Ecto neural progenitor cell (in vitro differentiated cells): ENCODE results near the gene CYP26A1.

Experiments used
- DNase-seq: peaks from one replicate; pipeline ENCODE4 v3.0.0-alpha.2; 2018; ENCODE audit warnings: low spot score

The CYP26A1 gene

GRCh38 chr10:93080350-93081046 lies 6.8 kb downstream of the CYP26A1 start:
- DNase-seq = peak; percentile 77

DNA sequence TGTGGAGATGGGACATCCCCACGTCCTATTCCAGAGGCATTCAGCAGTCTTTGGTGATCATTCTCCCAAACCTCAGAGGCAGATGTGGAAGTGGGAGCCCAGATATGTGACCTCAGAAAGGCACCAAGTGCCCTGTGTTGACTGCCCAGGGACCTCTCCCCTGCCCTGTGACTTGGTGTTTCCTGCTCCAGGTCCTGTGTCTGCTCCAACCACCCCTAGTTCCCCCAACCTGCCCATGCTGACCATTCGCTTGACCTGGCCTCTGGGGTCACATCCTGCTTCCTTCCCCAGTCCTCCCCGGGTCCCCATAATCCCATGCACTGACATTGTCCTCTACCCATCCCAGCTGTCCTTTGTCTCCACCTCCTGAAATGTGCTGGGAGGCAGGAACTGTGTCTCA lies 7.6 kb downstream of the CYP26A1 start:
- no peak for DNase-seq

DNA sequence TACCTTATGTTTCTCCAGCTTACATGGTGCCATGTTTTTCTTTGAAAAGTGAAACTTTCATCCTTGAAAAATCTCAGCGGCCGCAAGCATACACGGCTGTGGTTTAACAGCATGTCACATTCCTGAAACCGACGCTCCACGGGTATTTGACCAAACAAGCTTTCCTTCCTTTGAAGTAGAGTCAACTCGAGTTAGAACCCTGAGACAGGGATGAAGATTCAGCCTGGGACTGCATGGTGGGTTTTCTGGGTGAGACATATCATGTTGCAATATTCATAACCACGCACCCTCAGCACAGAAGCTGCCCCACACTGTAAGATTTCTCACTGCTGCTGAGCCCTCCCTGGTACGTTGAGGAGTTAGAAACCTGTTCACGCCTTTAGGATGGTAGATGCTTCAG lies 8.1 kb downstream of the CYP26A1 start:
- no peak for DNase-seq

GRCh38 chr10:93083743-93084539 lies 10.2 kb downstream of the CYP26A1 start:
- no peak for DNase-seq

DNA sequence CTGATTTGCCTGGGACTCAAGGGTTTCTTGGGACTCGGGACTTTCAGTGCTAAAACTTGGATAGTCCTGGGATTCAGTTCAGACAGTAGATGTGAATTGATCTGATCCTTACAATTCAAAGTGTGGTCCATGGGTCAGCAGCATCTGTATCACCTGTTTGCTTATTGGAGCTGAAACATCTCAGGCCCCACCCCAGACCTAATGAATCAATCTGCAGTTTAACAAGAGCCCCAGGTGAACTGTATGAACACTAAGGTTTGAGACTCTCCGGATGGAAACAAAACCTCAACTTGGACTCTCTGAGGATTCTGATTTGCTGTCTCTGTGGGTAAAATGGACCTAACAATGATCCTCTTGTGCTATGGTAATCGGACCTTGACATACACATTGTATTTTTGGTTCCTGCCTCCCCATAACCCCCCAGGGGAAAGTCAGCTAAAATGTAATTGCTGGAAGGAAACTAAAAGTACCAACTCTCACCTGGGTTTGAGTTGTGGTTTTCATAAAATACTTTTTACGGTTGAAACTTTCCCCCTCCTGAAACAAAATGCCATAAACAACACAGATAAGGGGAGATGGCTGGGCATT lies 11.7 kb downstream of the CYP26A1 start:
- DNase-seq = no peak

GRCh38 chr10:93086289-93086688 lies 12.6 kb downstream of the CYP26A1 start:
- no peak for DNase-seq

DNA sequence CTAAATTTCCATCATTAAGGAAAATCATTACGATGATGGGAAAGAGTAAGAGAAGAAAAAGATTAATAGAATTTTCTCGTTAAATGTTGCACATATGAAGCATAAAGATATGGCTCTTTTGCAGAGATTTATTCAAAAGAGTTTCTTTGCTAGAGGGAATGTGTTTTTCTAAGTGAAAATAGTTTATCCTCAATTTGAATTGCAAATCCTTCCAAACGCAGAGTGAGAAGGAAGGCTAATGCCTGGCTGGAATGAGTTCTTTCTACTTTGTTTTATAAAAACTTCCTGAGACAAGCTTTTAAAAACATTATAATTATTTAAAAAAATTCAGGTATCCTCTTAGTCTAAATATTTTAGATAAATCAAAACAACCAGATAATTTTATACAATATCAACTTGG lies 14.2 kb downstream of the CYP26A1 start:
- DNase-seq = no peak

DNA sequence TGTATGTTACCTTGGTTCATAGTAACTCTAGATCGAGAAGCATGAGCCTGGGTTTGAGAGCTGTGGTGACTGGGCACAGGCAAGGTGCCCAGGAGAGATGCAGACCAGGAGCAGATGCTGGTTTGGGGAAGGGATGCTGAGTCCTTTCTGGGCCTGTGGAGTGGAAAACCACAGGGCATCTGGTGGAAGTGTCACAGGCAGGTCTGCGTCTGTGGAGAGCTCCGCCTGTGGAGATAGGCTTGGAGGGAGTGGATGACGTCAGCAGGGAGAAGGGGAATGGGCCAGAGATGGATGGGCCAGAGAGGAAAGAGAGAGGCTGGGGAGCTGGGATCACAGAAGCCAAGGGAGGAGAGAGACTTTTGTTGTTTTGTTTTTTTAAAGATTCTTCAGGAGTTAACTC lies 14.8 kb downstream of the CYP26A1 start:
- no peak for DNase-seq

DNA sequence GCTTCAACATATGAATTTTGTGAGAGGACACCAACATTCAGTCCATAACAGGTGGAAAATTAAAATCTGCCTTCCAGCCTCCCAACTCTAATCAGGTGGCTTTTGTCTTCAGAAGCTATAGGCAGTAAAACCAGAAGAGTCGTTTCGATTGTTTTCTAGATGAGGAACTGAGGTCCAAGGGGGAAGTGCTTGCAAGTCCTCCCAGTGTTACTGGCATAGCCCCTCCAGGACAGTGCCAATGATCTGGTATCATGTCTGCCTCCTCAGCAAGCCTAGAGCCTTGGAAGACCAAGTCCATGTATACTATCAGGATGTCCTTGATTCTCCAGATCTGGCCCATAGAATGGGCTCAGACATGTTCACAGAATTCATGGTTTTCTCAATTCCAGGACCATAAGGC lies 16.9 kb downstream of the CYP26A1 start:
- no peak for DNase-seq

GRCh38 chr10:93091960-93092359 lies 18.3 kb downstream of the CYP26A1 start:
- DNase-seq = no peak

DNA sequence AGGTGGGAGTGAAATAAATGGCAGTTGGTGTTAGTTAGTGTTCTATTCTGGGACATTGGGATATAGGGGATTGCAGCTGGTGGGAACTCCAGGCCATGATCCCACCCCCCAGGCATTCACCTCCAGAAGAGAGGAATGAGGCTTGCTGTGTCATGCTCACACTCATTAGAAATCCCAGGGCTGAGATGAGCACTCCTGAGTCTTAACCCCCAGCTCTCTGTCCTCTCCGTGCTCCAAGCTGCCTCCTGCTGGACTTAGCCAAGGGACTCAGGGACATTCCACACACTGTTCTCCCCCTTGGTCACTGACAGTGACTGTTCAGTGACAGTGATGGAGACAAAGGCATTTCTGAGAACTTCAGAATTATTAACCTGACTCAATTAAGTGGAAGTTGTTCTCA lies 21.5 kb downstream of the CYP26A1 start:
- DNase-seq = no peak

- DNase-seq = no peak
These were observed 23.2 kb downstream of the CYP26A1 start for GRCh38 chr10:93096901-93097300.

GRCh38 chr10:93097386-93097785 lies 23.7 kb downstream of the CYP26A1 start:
- DNase-seq = no peak

DNA sequence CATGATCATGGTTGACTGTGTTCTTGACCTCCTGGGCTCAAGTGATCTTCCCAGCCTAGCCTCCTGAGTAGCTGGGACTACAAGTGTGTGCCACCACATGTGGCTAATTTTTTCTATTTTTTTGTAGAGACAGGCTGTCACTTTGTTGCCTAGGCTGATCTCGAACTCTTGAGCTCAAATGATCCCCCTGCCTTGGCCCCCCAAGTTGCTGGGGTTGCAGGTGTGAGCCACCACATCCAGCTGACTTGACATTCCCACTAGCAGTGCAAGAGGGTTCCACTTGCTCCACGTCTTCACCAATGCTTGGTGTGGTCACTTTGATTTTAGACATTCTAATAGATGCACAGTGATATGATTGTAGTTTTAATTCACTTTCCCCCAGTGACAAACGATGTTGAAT lies 25.1 kb downstream of the CYP26A1 start:
- peak; percentile 6 for DNase-seq

GRCh38 chr10:93099670-93100069 lies 26.0 kb downstream of the CYP26A1 start:
- DNase-seq = no peak

GRCh38 chr10:93101148-93101547 lies 27.5 kb downstream of the CYP26A1 start:
- peak; percentile 10 for DNase-seq

DNA sequence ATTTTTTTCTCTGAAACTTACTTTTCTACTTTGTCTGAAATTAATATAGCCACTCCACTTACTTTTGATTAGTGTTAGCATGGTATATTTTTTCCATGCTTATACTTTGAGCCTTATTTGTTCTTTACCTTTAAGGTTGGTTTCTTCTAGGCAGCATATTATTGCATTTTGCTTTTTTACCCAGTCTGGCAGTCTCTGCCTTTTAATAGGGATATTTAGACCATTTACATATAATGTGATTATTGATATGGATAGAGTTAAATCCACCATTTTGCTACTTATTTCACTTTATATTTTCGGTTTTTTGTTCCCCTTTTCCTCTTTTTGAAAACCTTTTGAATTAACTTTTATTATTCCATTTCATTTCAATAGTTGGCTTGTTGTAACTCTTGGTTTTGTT lies 30.3 kb downstream of the CYP26A1 start:
- DNase-seq = no peak

- DNase-seq = no peak
These were observed 33.0 kb downstream of the CYP26A1 start for GRCh38 chr10:93106631-93107072.

DNA sequence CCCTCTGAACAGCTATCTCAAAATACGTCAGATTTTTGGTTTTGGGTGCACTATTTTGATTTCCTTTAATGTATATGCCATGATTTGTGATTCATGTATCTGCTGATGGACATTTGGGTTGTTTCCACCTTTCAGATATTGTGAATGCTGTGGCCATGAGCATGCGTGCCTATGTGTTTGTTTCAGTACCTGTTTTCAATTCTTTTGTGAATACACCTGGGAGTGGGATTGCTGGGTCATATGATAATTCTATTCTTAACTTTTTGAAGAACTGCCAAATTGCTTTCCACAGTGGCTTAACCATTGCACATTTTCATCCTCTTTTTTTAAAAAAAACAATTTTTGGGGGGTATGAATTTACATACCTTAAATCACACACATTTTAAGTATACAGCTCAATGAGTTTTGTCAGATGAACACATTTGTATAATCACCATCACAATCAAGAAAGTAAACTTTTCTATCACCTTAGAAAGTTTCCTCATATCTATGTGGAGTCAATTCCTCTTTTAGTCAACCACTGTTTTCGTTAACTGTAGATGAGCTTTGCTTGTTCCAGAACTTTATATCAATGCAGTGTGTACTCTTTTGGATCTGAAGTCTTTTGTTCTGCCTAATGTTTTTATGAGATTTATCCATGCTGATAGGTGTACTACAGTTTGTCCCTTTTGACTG lies 36.9 kb downstream of the CYP26A1 start:
- no peak for DNase-seq

DNA sequence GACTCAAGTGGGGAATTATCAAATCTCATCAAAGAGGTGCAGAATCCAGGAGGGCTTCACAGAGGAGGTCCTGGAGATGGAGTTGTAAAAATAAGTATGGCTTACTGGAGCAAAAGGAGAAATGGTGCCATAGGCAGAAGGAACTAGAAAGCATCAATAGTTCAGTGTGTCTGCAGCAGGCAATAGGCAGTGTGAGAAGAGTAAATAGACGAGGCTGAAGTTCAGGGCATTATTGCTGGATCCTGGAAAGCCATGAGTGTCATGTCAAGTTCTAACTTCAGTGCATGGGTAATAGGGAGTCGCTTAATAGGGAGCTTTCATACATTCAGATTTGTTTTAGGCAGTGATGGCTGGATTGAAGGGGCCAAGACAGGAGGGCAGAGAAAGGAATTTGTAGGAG lies 39.3 kb downstream of the CYP26A1 start:
- DNase-seq = no peak

DNA sequence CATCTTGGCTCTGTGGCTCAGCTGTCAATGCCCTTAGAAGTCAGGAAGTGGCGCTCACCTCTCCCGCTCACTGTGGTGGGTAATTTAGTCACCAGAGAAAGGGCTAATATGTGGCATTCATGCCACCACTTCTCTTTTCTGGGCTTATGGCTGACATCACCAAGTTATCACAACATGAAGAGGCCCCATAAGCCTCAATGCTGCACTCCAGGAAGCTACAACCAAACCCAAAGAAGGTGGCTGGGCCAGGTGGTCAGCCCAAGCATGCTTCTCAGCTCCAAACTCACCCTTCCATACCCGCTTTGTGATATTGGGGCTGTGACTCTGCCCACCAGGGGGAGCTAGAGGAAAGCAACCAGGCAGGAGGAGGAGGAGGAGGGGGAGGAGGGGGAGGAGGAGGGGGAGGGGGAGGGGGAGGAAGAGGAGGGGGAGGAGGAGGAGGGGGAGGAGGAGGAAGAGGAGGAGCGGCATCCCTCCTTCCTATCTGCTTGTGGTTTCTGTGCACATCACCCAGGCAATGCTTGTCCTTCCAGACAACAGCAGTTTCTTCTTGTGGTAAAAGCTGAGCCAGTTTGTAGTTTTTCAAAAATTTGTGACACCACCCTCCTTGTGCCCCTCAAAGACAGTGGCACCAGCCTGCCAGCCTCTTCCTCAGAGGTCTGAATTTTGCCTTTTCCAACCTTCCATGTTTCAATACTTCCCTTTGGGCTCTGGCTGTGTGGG lies 42.1 kb downstream of the CYP26A1 start:
- DNase-seq = peak; percentile 77

GRCh38 chr10:93121311-93121710 lies 47.6 kb downstream of the CYP26A1 start:
- DNase-seq = no peak
